ENCODE data around the gene LRRN4CL. TPM values are rescaled to one million over a fixed set of nuclear protein-coding genes. Genes with fewer than 3 reads are reported as not detected.

LRRN4CL gene
- total and polyA plus RNA-seq, 2 of the 8 experiments (the other 6 are each of a cell fraction or from before 2014, with no cell fraction given): 0.05 to 0.26 TPM

DNA sequence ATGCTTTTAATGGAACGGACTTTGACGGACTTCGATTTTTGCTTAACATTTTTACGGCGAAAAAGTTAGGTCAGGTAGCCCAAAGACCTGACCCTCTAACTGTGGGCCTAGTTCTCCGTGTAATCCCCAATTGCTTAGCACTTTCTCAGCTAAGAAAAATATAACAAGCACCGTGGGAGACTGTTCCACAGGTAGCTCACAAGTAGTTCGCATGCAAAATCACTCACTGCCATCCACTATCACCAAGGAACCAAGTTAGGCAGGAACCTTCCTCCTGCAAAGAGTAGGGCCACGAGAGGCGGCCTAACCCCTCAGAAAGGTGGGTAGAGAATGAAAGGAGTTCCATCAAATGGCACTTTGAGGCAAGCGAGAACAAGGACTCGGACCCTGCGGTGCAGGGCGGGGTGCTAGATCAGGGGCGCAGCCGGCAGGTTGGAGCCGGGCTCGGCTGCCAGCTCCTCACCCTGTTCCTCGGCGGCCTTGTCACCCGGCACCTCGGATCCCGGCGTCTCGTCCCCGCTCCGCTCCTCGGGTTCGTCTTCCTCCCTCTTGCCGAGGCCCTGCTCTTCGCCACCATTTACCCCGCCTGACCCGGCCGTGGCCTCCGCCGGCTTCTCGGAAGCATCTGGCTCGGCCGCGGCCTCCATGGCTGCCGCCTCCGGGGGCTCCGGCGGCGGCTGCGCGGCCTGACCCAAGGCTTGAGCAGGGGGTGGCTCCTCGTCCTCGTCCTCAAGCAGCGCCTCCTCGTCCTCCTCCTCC is 37.0 kb upstream of the LRRN4CL start:
- no peak overlapping the region for H3K14ac ChIP-seq (ENCODE audit: insufficient read length)
- H2BK120ac ChIP-seq (replicated peaks; ENCODE audit: low read depth, low read length): no peak overlapping the region
- no peaks in the 10 kb centered on the region for H3K9me3 ChIP-seq (ENCODE audit: insufficient read depth in 2 of 2, low read depth in 1 of 2, low read length in 1 of 2)
- CTCF ChIA-PET (ENCODE audit: partially characterized antibody): interaction anchor here (1.2 to 2.1 kb wide), 3 partner anchors 27 to 60 kb away, joined by 4 to 9 read pairs (median 5); partner anchors contain the start of gene ZBTB3
- H3K9ac ChIP-seq (replicated peaks in 1 of 4; ENCODE audit: extremely low read depth in 1 of 4, low read depth in 3 of 4, low read length in 3 of 4): peak overlapping the region; percentile 84 to 92 (median 90)
- H3K56ac ChIP-seq (replicated peaks; ENCODE audit: insufficient read length, low read depth, low read length): peak overlapping the region; percentile 27
- no peak overlapping the region for H2BK20ac ChIP-seq (ENCODE audit: low read length)
- H3K4me2 ChIP-seq (ENCODE audit: insufficient read depth in 1 of 2, low read depth in 2 of 2, low read length in 2 of 2): peak overlapping the region; percentile 85 to 93
- peak overlapping the region; percentile 92 for H3K27ac ChIP-seq (ENCODE audit: low read depth, low read length)
- no peaks in the 10 kb centered on the region; a peak in 3 of 7 replicates for H3K4me1 ChIP-seq (replicated peaks in 1 of 4; ENCODE audit: control insufficient read depth in 3 of 4, insufficient read depth in 4 of 4, low read length in 3 of 4)
- peak overlapping the region; percentile 97 for H4K5ac ChIP-seq (ENCODE audit: insufficient read length, low read depth, low read length)
- TF ChIP-seq CEBPB (IDR thresholded peaks at IDR 0.05; ENCODE audit: low read depth, low read length) (no peak), HDAC2 (IDR thresholded peaks at IDR 0.05; ENCODE audit: borderline replicate concordance in 1 of 2, low read depth in 2 of 2, low read length in 2 of 2) (0 out of 4 replicates have a peak, but pooled peaks of 1 of the 2 experiments have one; percentile 29), POLR2A (IDR thresholded peaks at IDR 0.05; ENCODE audit: control extremely low read depth in 1 of 2, low read depth in 2 of 2, low read length in 2 of 2) (no peak), PHF8 (conservative IDR thresholded peaks at IDR 0.05; ENCODE audit: low read depth, low read length) (no peak), SIN3A (conservative IDR thresholded peaks at IDR 0.05 in 1 of 2, IDR thresholded peaks at IDR 0.05 in 1 of 2; ENCODE audit: low read depth in 1 of 2, low read length in 2 of 2) (0 out of 4 replicates have a peak, but pooled peaks of 1 of the 2 experiments have one; percentile 16)
- TF ChIP-seq, protein P1, sequence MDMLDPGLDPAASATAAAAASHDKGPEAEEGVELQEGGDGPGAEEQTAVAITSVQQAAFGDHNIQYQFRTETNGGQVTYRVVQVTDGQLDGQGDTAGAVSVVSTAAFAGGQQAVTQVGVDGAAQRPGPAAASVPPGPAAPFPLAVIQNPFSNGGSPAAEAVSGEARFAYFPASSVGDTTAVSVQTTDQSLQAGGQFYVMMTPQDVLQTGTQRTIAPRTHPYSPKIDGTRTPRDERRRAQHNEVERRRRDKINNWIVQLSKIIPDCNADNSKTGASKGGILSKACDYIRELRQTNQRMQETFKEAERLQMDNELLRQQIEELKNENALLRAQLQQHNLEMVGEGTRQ (IDR thresholded peaks at IDR 0.05; ENCODE audit: low read length): no peak
- no peak overlapping the region for H2AFZ ChIP-seq (ENCODE audit: low read length)
- H3K18ac ChIP-seq (ENCODE audit: extremely low read depth, low read length): no peak overlapping the region
- H3K79me1 ChIP-seq (ENCODE audit: low read depth, low read length): 0 out of 2 replicates have a peak, but pooled peaks cover 2% of the 10 kb centered on the region
- peak overlapping the region; percentile 87 to 98 (median 96) for H3K4me3 ChIP-seq (ENCODE audit: extremely low read depth in 1 of 4, insufficient read depth in 2 of 4, low read depth in 3 of 4, low read length in 4 of 4)
- H2AK5ac ChIP-seq (ENCODE audit: low read depth, low read length): no peak overlapping the region
- no peak overlapping the region for H2BK12ac ChIP-seq (ENCODE audit: low read depth, low read length)
- peaks cover 19 to 36% (median 26%) of the 10 kb centered on the region in 4 experiments for H3K36me3 ChIP-seq (ENCODE audit: control insufficient read depth in 2 of 4, insufficient read depth in 4 of 4, low read length in 3 of 4)
- H2BK15ac ChIP-seq (ENCODE audit: low read length): no peak overlapping the region
- POLR2A ChIA-PET (ENCODE audit: partially characterized antibody): interaction anchor here (0.6 to 10.9 kb wide), 33 partner anchors 8 to 159 kb away, joined by 3 to 192 read pairs (median 5); partner anchors contain the start of genes BSCL2, C11orf98, CSKMT and EEF1G
- H4K8ac ChIP-seq (ENCODE audit: extremely low read depth, insufficient read depth, low read length): peak overlapping the region; percentile 91; the same call in 1 of the 2 replicates
- WGBS, 2 experiments (ENCODE audit: extremely low coverage in 1 of 2, insufficient coverage in 1 of 2, insufficient read length in 1 of 2, insufficient replicate concordance in 2 of 2, low coverage in 1 of 2, low lambda C conversion rate in 2 of 2, missing lambda C conversion rate in 1 of 2): 3% methylated on average over 43 of the region's 51 CpGs; no CpG with 5 or more reads in 1 of the 2 experiments
- H3K79me2 ChIP-seq (ENCODE audit: control insufficient read depth in 1 of 2, insufficient read depth in 2 of 2, low read length in 2 of 2): peaks cover 18 to 74% of the 10 kb centered on the region in 2 experiments
- no peak overlapping the region for H3K23ac ChIP-seq (ENCODE audit: insufficient read length)
- H2BK5ac ChIP-seq (ENCODE audit: low read depth, low read length): peak overlapping the region; percentile 91
- DNase-seq (ENCODE audit: low read depth in 1 of 2, low spot score in 2 of 2): no peak
- H4K91ac ChIP-seq (replicated peaks; ENCODE audit: insufficient read length, low read length): peak overlapping the region; percentile 40
- no peaks in the 10 kb centered on the region for H3K27me3 ChIP-seq (replicated peaks in 1 of 4; ENCODE audit: control insufficient read depth in 3 of 4, extremely low read depth in 1 of 4, insufficient read depth in 3 of 4, low read length in 3 of 4)
- peaks cover 12 to 17% of the 10 kb centered on the region in 2 experiments for H4K20me1 ChIP-seq (replicated peaks in 1 of 2; ENCODE audit: control insufficient read depth in 1 of 2, insufficient read depth in 2 of 2, low read length in 2 of 2)
- FAIRE-seq: no peak
- H3K23me2 ChIP-seq (ENCODE audit: low read depth, low read length): peaks cover 16% of the 10 kb centered on the region
- no peak overlapping the region for H3K4ac ChIP-seq (replicated peaks; ENCODE audit: insufficient read length, low read depth, low read length)

Data from H1 (cell line).